ENCODE data around the gene IQGAP2. TPM values are rescaled to one million over a fixed set of nuclear protein-coding genes. Genes with fewer than 3 reads are reported as not detected.

The IQGAP2 gene
- total and polyA plus RNA-seq, 2 of the 8 experiments (the other 6 are each of a cell fraction or from before 2014, with no cell fraction given): 19.7 to 66.0 TPM

GRCh38 chr5:76412511-76412910 lies 9.4 kb downstream of the IQGAP2 start:
- no peak overlapping the region for H3K23ac ChIP-seq (ENCODE audit: insufficient read length)
- FAIRE-seq: no peak
- CTCF ChIA-PET (ENCODE audit: partially characterized antibody): interaction anchor here (1.4 kb wide), 1 partner anchor 9 kb away, joined by 5 read pairs; the partner anchor contains the start of gene IQGAP2

More at GRCh38 chr5:76412511-76412910, 9.4 kb downstream of the IQGAP2 start:
- Histone ChIP-seq H3K79me1 (ENCODE audit: low read depth, low read length) (peaks cover 5% of the 10 kb centered on the region), H3K14ac (ENCODE audit: insufficient read length) (no peak overlapping the region), H4K5ac (ENCODE audit: insufficient read length, low read depth, low read length) (no peak overlapping the region), H3K4me1 (replicated peaks in 1 of 4; ENCODE audit: control insufficient read depth in 3 of 4, insufficient read depth in 4 of 4, low read length in 3 of 4) (peaks cover 0 to 8% (median 0%) of the 10 kb centered on the region in 4 experiments; a peak in 2 of 7 replicates), H3K79me2 (ENCODE audit: control insufficient read depth in 1 of 2, insufficient read depth in 2 of 2, low read length in 2 of 2) (peaks cover 5 to 84% of the 10 kb centered on the region in 2 experiments; a peak in 3 of 4 replicates), H2BK15ac (ENCODE audit: low read length) (no peak overlapping the region), H3K18ac (ENCODE audit: extremely low read depth, low read length) (no peak overlapping the region), H3K9ac (replicated peaks in 1 of 4; ENCODE audit: extremely low read depth in 1 of 4, low read depth in 3 of 4, low read length in 3 of 4) (no peak overlapping the region), H3K9me3 (ENCODE audit: insufficient read depth in 2 of 2, low read depth in 1 of 2, low read length in 1 of 2) (no peaks in the 10 kb centered on the region), H3K4me2 (ENCODE audit: insufficient read depth in 1 of 2, low read depth in 2 of 2, low read length in 2 of 2) (no peak overlapping the region), H4K20me1 (replicated peaks in 1 of 2; ENCODE audit: control insufficient read depth in 1 of 2, insufficient read depth in 2 of 2, low read length in 2 of 2) (no peaks in the 10 kb centered on the region), H2AK5ac (ENCODE audit: low read depth, low read length) (no peak overlapping the region), H2BK12ac (ENCODE audit: low read depth, low read length) (no peak overlapping the region), H2BK120ac (replicated peaks; ENCODE audit: low read depth, low read length) (no peak overlapping the region), H2AFZ (ENCODE audit: low read length) (no peak overlapping the region), H3K27me3 (replicated peaks in 1 of 4; ENCODE audit: control insufficient read depth in 3 of 4, extremely low read depth in 1 of 4, insufficient read depth in 3 of 4, low read length in 3 of 4) (no peaks in the 10 kb centered on the region), H3K56ac (replicated peaks; ENCODE audit: insufficient read length, low read depth, low read length) (no peak overlapping the region), H3K27ac (ENCODE audit: low read depth, low read length) (no peak overlapping the region), H4K8ac (ENCODE audit: extremely low read depth, insufficient read depth, low read length) (no peak overlapping the region), H3K4me3 (ENCODE audit: extremely low read depth in 1 of 4, insufficient read depth in 2 of 4, low read depth in 3 of 4, low read length in 4 of 4) (no peak overlapping the region), H2BK20ac (ENCODE audit: low read length) (no peak overlapping the region), H3K4ac (replicated peaks; ENCODE audit: insufficient read length, low read depth, low read length) (no peak overlapping the region), H3K36me3 (ENCODE audit: control insufficient read depth in 2 of 4, insufficient read depth in 4 of 4, low read length in 3 of 4) (peaks cover 0 to 2% (median under 1%) of the 10 kb centered on the region in 4 experiments; a peak in 2 of 8 replicates), H4K91ac (replicated peaks; ENCODE audit: insufficient read length, low read length) (no peak overlapping the region), H2BK5ac (ENCODE audit: low read depth, low read length) (no peak overlapping the region), H3K23me2 (ENCODE audit: low read depth, low read length) (no peaks in the 10 kb centered on the region)
- TF ChIP-seq SUZ12 (IDR thresholded peaks at IDR 0.05; ENCODE audit: low read length): no peak
- no peak for TF ChIP-seq NANOG (IDR thresholded peaks at IDR 0.05; ENCODE audit: insufficient read depth, low read depth, low read length, poor library complexity, severe bottlenecking)
- no peak for TF ChIP-seq CREB1 (IDR thresholded peaks at IDR 0.05)
- no peak for TF ChIP-seq RNF2 (IDR thresholded peaks at IDR 0.05; ENCODE audit: borderline replicate concordance, low read depth, low read length, missing control alignments, poor library complexity, severe bottlenecking)
- no peak for TF ChIP-seq PHF8 (conservative IDR thresholded peaks at IDR 0.05; ENCODE audit: low read depth, low read length)
- TF ChIP-seq GABPA (IDR thresholded peaks at IDR 0.05; ENCODE audit: borderline replicate concordance, insufficient read depth, low read length): no peak
- no peak for TF ChIP-seq JUND (IDR thresholded peaks at IDR 0.05; ENCODE audit: low read length)
- POLR2A ChIA-PET (ENCODE audit: partially characterized antibody): no interaction called here
- no peak for DNase-seq (ENCODE audit: low read depth in 1 of 2, low spot score in 2 of 2)

All from H1 (cell line).